Common myeloid progenitor, CD34-positive (primary cell): ENCODE data around the gene STK36. TPM values are rescaled to one million over a fixed set of nuclear protein-coding genes. Genes with fewer than 3 reads are reported as not detected.

Experiments
- CTCF ChIA-PET: fragments of 350-600 bp; sonication (Branson Sonifier 250); formaldehyde crosslinking; loops from one replicate; lab custom pipeline; 2021; ENCODE audit warnings: antibody characterized with exemption; lab: Charles Lee
- POLR2A ChIA-PET: fragments of 350-600 bp; sonication (Branson Sonifier 250); formaldehyde crosslinking; loops from one replicate; lab custom pipeline; 2021; ENCODE audit warnings: antibody characterized with exemption; lab: Charles Lee
- DNase-seq, 3 donors: peaks; one replicate each; pipeline versions ENCODE4 v3.0.0 to v3.0.0-alpha.2; 2013
- H3K27ac ChIP-seq, 2 experiments: 1 replicate in 1 of 2; 2 replicates in 1 of 2; pipeline ENCODE4 v1.7.0; 2013; ENCODE audit warnings: inconsistent platforms in 2 of 2, low read length in 2 of 2, mild to moderate bottlenecking in 2 of 2, low read depth in 1 of 2, moderate library complexity in 1 of 2; ENCODE audit not compliant: severe bottlenecking in 2 of 2, insufficient read depth in 1 of 2, poor library complexity in 1 of 2
- H3K27me3 ChIP-seq, 5 experiments: replicated peaks in 2 of 5; 1 replicate in 3 of 5; 2 replicates in 2 of 5; pipeline versions ENCODE4 v1.6.1 to v1.7.0; 2013; ENCODE audit warnings: low read length in 4 of 5, mild to moderate bottlenecking in 2 of 5, moderate library complexity in 2 of 5, inconsistent platforms in 1 of 5; ENCODE audit not compliant: insufficient read depth in 5 of 5, control insufficient read depth in 4 of 5
- H3K36me3 ChIP-seq, 4 experiments: 1 replicate in 2 of 4; 2 replicates in 2 of 4; pipeline versions ENCODE4 v1.6.1 to v1.7.0; 2013; ENCODE audit warnings: low read length in 3 of 4, control low read depth in 1 of 4, mild to moderate bottlenecking in 1 of 4; ENCODE audit not compliant: control insufficient read depth in 4 of 4, insufficient read depth in 4 of 4
- H3K4me1 ChIP-seq, 4 experiments: 1 replicate in 3 of 4; 2 replicates in 1 of 4; pipeline versions ENCODE4 v1.6.1 to v1.7.1; 2013; ENCODE audit warnings: low read length in 3 of 4, mild to moderate bottlenecking in 3 of 4, control low read depth in 1 of 4, inconsistent platforms in 1 of 4, moderate library complexity in 1 of 4; ENCODE audit not compliant: control insufficient read depth in 4 of 4, insufficient read depth in 4 of 4; ENCODE audit errors: control extremely low read depth in 1 of 4
- H3K4me3 ChIP-seq, 7 experiments: 1 replicate in 4 of 7; 2 replicates in 3 of 7; pipeline versions ENCODE4 v1.5.1 to v1.7.0; 2013; ENCODE audit warnings: mild to moderate bottlenecking in 7 of 7, low read length in 6 of 7, moderate library complexity in 6 of 7, inconsistent platforms in 2 of 7, low read depth in 2 of 7, control low read depth in 1 of 7; ENCODE audit not compliant: insufficient read depth in 4 of 7, control insufficient read depth in 1 of 7; ENCODE audit errors: extremely low read depth in 1 of 7
- H3K9me3 ChIP-seq, 5 experiments: 1 replicate in 4 of 5; 2 replicates in 1 of 5; pipeline versions ENCODE4 v1.6.1 to v1.7.1; 2013; ENCODE audit warnings: low read length in 4 of 5, mild to moderate bottlenecking in 2 of 5, inconsistent platforms in 1 of 5, low read depth in 1 of 5, moderate library complexity in 1 of 5; ENCODE audit not compliant: control insufficient read depth in 4 of 5, insufficient read depth in 2 of 5; ENCODE audit errors: control extremely low read depth in 1 of 5
- WGBS: methylation state at CpG from one replicate; pipeline ENCODE4 v1.1.5; 2013; ENCODE audit not compliant: insufficient coverage; 5-methylcytosine and 5-hydroxymethylcytosine counted together
- polyA plus RNA-seq: library from polyadenylated mRNA; unstranded; fragments of 120-200 nt; gene quantifications from one replicate; pipeline ENCODE4 v1.2.1, GENCODE V29; 2013

The STK36 gene
- polyA plus RNA-seq, result 26.4 TPM

GRCh38 chr2:218671654-218672566 lies at the start of gene STK36, which contains the start of gene RNF25:
Gene STK36 (plus strand): TSS chr2:218672086. CDS start chr2:218672830, 744 bp downstream.
Gene RNF25 (minus strand): TSS chr2:218672002. CDS start chr2:218671970, 32 bp downstream.
- POLR2A ChIA-PET, result interaction anchor here (1.0 kb wide), 1 partner anchor 12 kb away, joined by 3 read pairs; the partner anchor contains the start of genes BCS1L and ZNF142
- no peaks in the 10 kb centered on the region for H3K27me3 ChIP-seq
- no peaks in the 10 kb centered on the region for H3K9me3 ChIP-seq
- under 1% methylated on average over 37 of the region's 49 CpGs for WGBS
- H3K4me3 ChIP-seq, result peak within 1 kb of the TSS; percentile 54 to 97 (median 90)
- peaks cover 5 to 17% (median 16%) of the 10 kb centered on the region in 4 experiments for H3K36me3 ChIP-seq
- H3K4me1 ChIP-seq, result peaks cover 0 to 20% (median 14%) of the 10 kb centered on the region in 4 experiments
- CTCF ChIA-PET, result interaction anchor here (1.8 to 8.9 kb wide), 3 partner anchors 12 to 17 kb away, joined by 7 to 52 read pairs (median 40); partner anchors contain the start of genes BCS1L and ZNF142
- DNase-seq, result peak; percentile 82 to 92 (median 86)
- peak within 1 kb of the TSS; percentile 67 to 83 for H3K27ac ChIP-seq

GRCh38 chr2:218622606-218623365 lies 49.1 kb upstream of the STK36 start:
- POLR2A ChIA-PET, result interaction anchor here (1.2 kb wide), 1 partner anchor 15 kb away, joined by 3 read pairs; the partner anchor contains the start of gene PLCD4
- Histone ChIP-seq H3K36me3 (no peaks in the 10 kb centered on the region), H3K27me3 (no peaks in the 10 kb centered on the region), H3K4me1 (peaks cover 0 to 9% (median 4%) of the 10 kb centered on the region in 4 experiments), H3K4me3 (peak overlapping the region in 1 of 7 experiments; percentile 11), H3K27ac (no peak overlapping the region), H3K9me3 (no peaks in the 10 kb centered on the region)
- no peak for DNase-seq
- WGBS, result 93% methylated on average over 6 of the region's 7 CpGs
- CTCF ChIA-PET, result no interaction called here

GRCh38 chr2:218623366-218623705 lies 48.5 kb upstream of the STK36 start:
- ChIA-PET POLR2A (interaction anchor here (1.2 kb wide), 1 partner anchor 15 kb away, joined by 3 read pairs; the partner anchor contains the start of gene PLCD4), CTCF (interaction anchor here (1.3 kb wide), 1 partner anchor 34 kb away, joined by 3 read pairs; no protein-coding TSS in a partner anchor)
- Histone ChIP-seq H3K9me3 (no peaks in the 10 kb centered on the region), H3K27ac (no peak overlapping the region), H3K4me3 (peak overlapping the region in 1 of 7 experiments; percentile 11), H3K27me3 (no peaks in the 10 kb centered on the region), H3K36me3 (no peaks in the 10 kb centered on the region), H3K4me1 (peaks cover 0 to 9% (median 4%) of the 10 kb centered on the region in 4 experiments)
- 20% methylated on average over 1 of the region's 3 CpGs for WGBS
- DNase-seq, result peak in 2 of 3 donors; percentile 9 to 12

- ChIA-PET POLR2A (interaction anchor here (0.6 kb wide), 1 partner anchor 87 kb away, joined by 3 read pairs; no protein-coding TSS in a partner anchor), CTCF (interaction anchor here (1.0 to 1.3 kb wide), 2 partner anchors 28 to 40 kb away, joined by 3 read pairs; no protein-coding TSS in a partner anchor)
- Histone ChIP-seq H3K27ac (no peak overlapping the region), H3K9me3 (no peaks in the 10 kb centered on the region), H3K27me3 (no peaks in the 10 kb centered on the region), H3K4me3 (no peak overlapping the region), H3K4me1 (peaks cover 0 to 9% (median 4%) of the 10 kb centered on the region in 4 experiments), H3K36me3 (no peaks in the 10 kb centered on the region)
- DNase-seq, result no peak
- 96% methylated on average over 3 of the region's 4 CpGs for WGBS
These were observed 45.5 kb upstream of the STK36 start for GRCh38 chr2:218626369-218626768.

- Histone ChIP-seq H3K27me3 (no peaks in the 10 kb centered on the region), H3K4me3 (no peak overlapping the region), H3K4me1 (peaks cover 0 to 4% (median 2%) of the 10 kb centered on the region in 4 experiments), H3K9me3 (no peaks in the 10 kb centered on the region), H3K36me3 (no peaks in the 10 kb centered on the region), H3K27ac (no peak overlapping the region)
- ChIA-PET CTCF (interaction anchor here (0.6 to 1.7 kb wide), 4 partner anchors 12 to 178 kb away, joined by 3 to 5 read pairs (median 4); no protein-coding TSS in a partner anchor), POLR2A (no interaction called here)
- no peak for DNase-seq
- WGBS, result 100% methylated on average over 3 of the region's 4 CpGs
These were observed 43.9 kb upstream of the STK36 start for GRCh38 chr2:218627939-218628338.

- Histone ChIP-seq H3K36me3 (peaks cover 14 to 34% (median 26%) of the 10 kb centered on the region in 4 experiments), H3K27ac (no peak overlapping the region), H3K4me1 (no peaks in the 10 kb centered on the region), H3K27me3 (no peaks in the 10 kb centered on the region), H3K9me3 (no peaks in the 10 kb centered on the region), H3K4me3 (no peak overlapping the region)
- ChIA-PET POLR2A (no interaction called here), CTCF (interaction anchor here (0.8 kb wide), 1 partner anchor 32 kb away, joined by 4 read pairs; no protein-coding TSS in a partner anchor)
- 71% methylated on average over 1 of the region's 4 CpGs for WGBS
- DNase-seq, result no peak
These were observed 40.0 kb upstream of the STK36 start for GRCh38 chr2:218631837-218632236.
